Nephron progenitor cell (in vitro differentiated cells): Measurements from ENCODE around the gene TRIM63.

Experiments used
- DNase-seq: peaks from one replicate; pipeline ENCODE4 v3.0.0; 2021
- H3K27ac Mint-ChIP-seq: 2 replicates; pipeline ENCODE4 v1.8.0; 2021; ENCODE audit warnings: mild to moderate bottlenecking, moderate library complexity, mixed read lengths
- H3K27me3 Mint-ChIP-seq: 2 replicates; pipeline ENCODE4 v1.8.0; 2021; ENCODE audit warnings: mild to moderate bottlenecking, low read depth, mixed read lengths; ENCODE audit not compliant: poor library complexity
- H3K36me3 Mint-ChIP-seq: 2 replicates; pipeline ENCODE4 v1.8.0; 2021; ENCODE audit warnings: low read depth, mixed read lengths
- H3K4me1 Mint-ChIP-seq: 2 replicates; pipeline ENCODE4 v1.8.0; 2021; ENCODE audit warnings: mixed read lengths
- H3K4me3 Mint-ChIP-seq: 2 replicates; pipeline ENCODE4 v1.8.0; 2021; ENCODE audit warnings: mild to moderate bottlenecking, moderate library complexity, mixed read lengths
- H3K9me3 Mint-ChIP-seq: 2 replicates; pipeline ENCODE4 v1.8.0; 2021; ENCODE audit warnings: mild to moderate bottlenecking, moderate library complexity, mixed read lengths
- CTCF ChIP-seq: fragments of 200-600 bp; sonication (generic); IDR thresholded peaks from 2 replicates; pipeline ENCODE4 v1.5.0; 2021; ENCODE audit warnings: antibody characterized with exemption

Gene TRIM63

GRCh38 chr1:26020941-26021646, 46.3 kb downstream of the TRIM63 start:
- Mint-ChIP-seq H3K4me1 (peaks cover 70% of the 10 kb centered on the region), H3K4me3 (peak overlapping the region; percentile 83), H3K36me3 (no peaks in the 10 kb centered on the region), H3K27me3 (peaks cover 7% of the 10 kb centered on the region), H3K27ac (no peak overlapping the region), H3K9me3 (no peaks in the 10 kb centered on the region)
- no peak for TF ChIP-seq CTCF
- no peak for DNase-seq

GRCh38 chr1:26020330-26020768, 47.1 kb downstream of the TRIM63 start:
- DNase-seq: no peak
- H3K27ac Mint-ChIP-seq: no peak overlapping the region
- peaks cover 70% of the 10 kb centered on the region for H3K4me1 Mint-ChIP-seq
- H3K36me3 Mint-ChIP-seq: no peaks in the 10 kb centered on the region
- H3K4me3 Mint-ChIP-seq: no peak overlapping the region
- H3K27me3 Mint-ChIP-seq: peaks cover 7% of the 10 kb centered on the region
- H3K9me3 Mint-ChIP-seq: no peaks in the 10 kb centered on the region
- TF ChIP-seq CTCF: no peak

- Mint-ChIP-seq H3K4me1 (peaks cover 70% of the 10 kb centered on the region), H3K9me3 (no peaks in the 10 kb centered on the region), H3K4me3 (peak overlapping the region; percentile 12), H3K27ac (no peak overlapping the region), H3K27me3 (peaks cover 7% of the 10 kb centered on the region), H3K36me3 (no peaks in the 10 kb centered on the region)
- no peak for TF ChIP-seq CTCF
- DNase-seq: no peak
These were observed 47.7 kb downstream of the TRIM63 start for GRCh38 chr1:26019641-26020315.

GRCh38 chr1:26017606-26018005, 49.8 kb downstream of the TRIM63 start:
- H3K4me1 Mint-ChIP-seq: peaks cover 56% of the 10 kb centered on the region
- H3K9me3 Mint-ChIP-seq: no peaks in the 10 kb centered on the region
- peaks cover 7% of the 10 kb centered on the region for H3K27me3 Mint-ChIP-seq
- peak overlapping the region; percentile 48 for H3K27ac Mint-ChIP-seq
- H3K4me3 Mint-ChIP-seq: no peak overlapping the region
- no peak for DNase-seq
- TF ChIP-seq CTCF: no peak
- H3K36me3 Mint-ChIP-seq: no peaks in the 10 kb centered on the region

- Mint-ChIP-seq H3K9me3 (no peaks in the 10 kb centered on the region), H3K4me3 (no peak overlapping the region), H3K36me3 (no peaks in the 10 kb centered on the region), H3K27me3 (peaks cover 7% of the 10 kb centered on the region), H3K4me1 (peaks cover 57% of the 10 kb centered on the region), H3K27ac (peak overlapping the region; percentile 48)
- TF ChIP-seq CTCF: no peak
- no peak for DNase-seq
These were observed 50.4 kb downstream of the TRIM63 start for GRCh38 chr1:26016953-26017545.
